ENCODE measurements around the gene CTNNA1.
"Not testable (repeated sequence)": the region's sequence is repeated elsewhere in the genome, so short reads cannot be mapped to it uniquely, and the experiment has no call there.

CTNNA1 gene

GRCh38 chr5:138905541-138905940, 152.3 kb downstream of the CTNNA1 start:
- peak; percentile 70 for DNase-seq

GRCh38 chr5:138909734-138910133, 156.5 kb downstream of the CTNNA1 start:
- DNase-seq = no peak

GRCh38 chr5:138910546-138911185, 157.4 kb downstream of the CTNNA1 start:
- peak; percentile 18 for DNase-seq

GRCh38 chr5:138911441-138911840, 158.2 kb downstream of the CTNNA1 start:
- peak; percentile 44 for DNase-seq

GRCh38 chr5:138912093-138912492, 158.9 kb downstream of the CTNNA1 start:
- no peak for DNase-seq

GRCh38 chr5:138913773-138914172, 160.5 kb downstream of the CTNNA1 start:
- DNase-seq = no peak

- no peak for DNase-seq
These were observed 161.1 kb downstream of the CTNNA1 start for GRCh38 chr5:138914338-138914737.

- DNase-seq = no peak
These were observed 165.5 kb downstream of the CTNNA1 start for GRCh38 chr5:138918686-138919085.

GRCh38 chr5:138920181-138920580, 167.0 kb downstream of the CTNNA1 start:
- DNase-seq = no peak

GRCh38 chr5:138921362-138921761, 168.1 kb downstream of the CTNNA1 start:
- not testable (repeated sequence) for DNase-seq

GRCh38 chr5:138922494-138922893, 169.3 kb downstream of the CTNNA1 start:
- DNase-seq = no peak

GRCh38 chr5:138925090-138925635, 171.9 kb downstream of the CTNNA1 start:
- DNase-seq = no peak

- no peak for DNase-seq
These were observed 173.0 kb downstream of the CTNNA1 start for GRCh38 chr5:138926257-138926656.

GRCh38 chr5:138926688-138927448, 173.6 kb downstream of the CTNNA1 start:
- DNase-seq = no peak

GRCh38 chr5:138927544-138927943, 174.3 kb downstream of the CTNNA1 start:
- no peak for DNase-seq

- DNase-seq = no peak
These were observed 174.8 kb downstream of the CTNNA1 start for GRCh38 chr5:138927979-138928378.

GRCh38 chr5:138929571-138929955, 176.3 kb downstream of the CTNNA1 start:
- no peak for DNase-seq

- DNase-seq = no peak
These were observed 177.3 kb downstream of the CTNNA1 start for GRCh38 chr5:138930371-138931097.

- no peak for DNase-seq
These were observed 179.1 kb downstream of the CTNNA1 start for GRCh38 chr5:138932171-138932810.

- no peak for DNase-seq
These were observed 180.5 kb downstream of the CTNNA1 start for GRCh38 chr5:138933522-138934290.

GRCh38 chr5:138934971-138935370, 181.7 kb downstream of the CTNNA1 start:
- no peak for DNase-seq

GRCh38 chr5:138935466-138935865, 182.2 kb downstream of the CTNNA1 start:
- DNase-seq = no peak
